K562 (cell line): ENCODE measurements around the gene SGMS1. TPM values are rescaled to one million over a fixed set of nuclear protein-coding genes. Genes with fewer than 3 reads are reported as not detected.

Experiments used
- DNMT1 ChIP-seq: fragments of 450-650 bp; IDR thresholded peaks from 2 replicates; pipeline ENCODE4 v1.6.1; 2016; ENCODE audit warnings: antibody characterized with exemption, mild to moderate bottlenecking
- KAT8 ChIP-seq: fragments of 450-650 bp; IDR thresholded peaks from 2 replicates; pipeline ENCODE4 v1.6.1; 2016; ENCODE audit warnings: low read depth, mild to moderate bottlenecking
- MAZ ChIP-seq, 2 experiments: fragments of 450-650 bp in 1 of 2; sonication (generic) in 1 of 2; formaldehyde crosslinking; IDR thresholded peaks in 1 of 2; conservative IDR thresholded peaks in 1 of 2; 2 replicates each; pipeline versions ENCODE4 v1.4.0 to v1.5.0; 2020; ENCODE audit warnings: mild to moderate bottlenecking in 1 of 2, missing genetic modification reagents in 1 of 2
- NR2F6 ChIP-seq: fragments of 450-650 bp; formaldehyde crosslinking; IDR thresholded peaks from 2 replicates; pipeline ENCODE4 v1.4.0; 2020; ENCODE audit warnings: mild to moderate bottlenecking
- RERE ChIP-seq: sonication (generic); formaldehyde crosslinking; IDR thresholded peaks from 2 replicates; pipeline ENCODE4 v1.8.0; 2023; ENCODE audit warnings: missing genetic modification reagents, mild to moderate bottlenecking, borderline replicate concordance
- RREB1 ChIP-seq: fragments of 250-450 bp; sonication (Bioruptor Pico); IDR thresholded peaks from 2 replicates; pipeline ENCODE4 v1.4.0; 2020
- ZBTB9 ChIP-seq: fragments of 450-650 bp; formaldehyde crosslinking; IDR thresholded peaks from 2 replicates; pipeline ENCODE4 v1.4.0; 2020; ENCODE audit warnings: mild to moderate bottlenecking, moderate library complexity
- ZNF740 ChIP-seq, 3 experiments: fragments of 200-800 bp in 1 of 3; sonication (Bioruptor generic) in 1 of 3; sonication (generic) in 1 of 3; formaldehyde crosslinking in 1 of 3; IDR thresholded peaks; 2 replicates each; pipeline versions ENCODE4 v1.6.1 to v1.8.0; 2016 to 2022; ENCODE audit warnings: mild to moderate bottlenecking in 2 of 3, missing compliant biosample characterization in 2 of 3, missing genetic modification characterization in 2 of 3, missing genetic modification reagents in 1 of 3
- polyA plus RNA-seq, 8 experiments: library from polyadenylated mRNA; depleted of rRNA in 4 of 8; stranded (reverse) in 5 of 8; unstranded in 3 of 8; fragments of >200 nt; fragmentation: Nextera tagmentation in 2 of 8; fragmentation: Illumina TruSeq in 1 of 8; extraction: Ambion mirVana in 2 of 8; extraction: Trizol in 1 of 8; gene quantifications; 2 replicates each; pipeline versions ENCODE4 v1.2.1 to v1.2.3, GENCODE V29; 2011 to 2014; ENCODE audit warnings: inconsistent platforms in 1 of 8, missing spikeins in 1 of 8
- total RNA-seq, 7 experiments: library from RNA; depleted of rRNA in 6 of 7; stranded (reverse); fragments of >200 nt in 6 of 7; fragmentation: Illumina TruSeq in 2 of 7; extraction: Trizol in 2 of 7; gene quantifications; 2 replicates each; pipeline versions ENCODE4 v1.2.1 to v1.2.3, GENCODE V29; 2011 to 2021; ENCODE audit warnings: low replicate concordance in 1 of 7
- TF ChIP-seq, protein P1 (sequence below): fragments of 250-450 bp; sonication (Bioruptor Pico); IDR thresholded peaks from 2 replicates; pipeline ENCODE4 v1.4.0; 2020; ENCODE audit warnings: borderline replicate concordance

SGMS1 gene
- total and polyA plus RNA-seq, 9 of the 15 experiments (the other 6 are each of a cell fraction or from before 2014, with no cell fraction given) = 22.6 to 232 (median 82.2) TPM

DNA sequence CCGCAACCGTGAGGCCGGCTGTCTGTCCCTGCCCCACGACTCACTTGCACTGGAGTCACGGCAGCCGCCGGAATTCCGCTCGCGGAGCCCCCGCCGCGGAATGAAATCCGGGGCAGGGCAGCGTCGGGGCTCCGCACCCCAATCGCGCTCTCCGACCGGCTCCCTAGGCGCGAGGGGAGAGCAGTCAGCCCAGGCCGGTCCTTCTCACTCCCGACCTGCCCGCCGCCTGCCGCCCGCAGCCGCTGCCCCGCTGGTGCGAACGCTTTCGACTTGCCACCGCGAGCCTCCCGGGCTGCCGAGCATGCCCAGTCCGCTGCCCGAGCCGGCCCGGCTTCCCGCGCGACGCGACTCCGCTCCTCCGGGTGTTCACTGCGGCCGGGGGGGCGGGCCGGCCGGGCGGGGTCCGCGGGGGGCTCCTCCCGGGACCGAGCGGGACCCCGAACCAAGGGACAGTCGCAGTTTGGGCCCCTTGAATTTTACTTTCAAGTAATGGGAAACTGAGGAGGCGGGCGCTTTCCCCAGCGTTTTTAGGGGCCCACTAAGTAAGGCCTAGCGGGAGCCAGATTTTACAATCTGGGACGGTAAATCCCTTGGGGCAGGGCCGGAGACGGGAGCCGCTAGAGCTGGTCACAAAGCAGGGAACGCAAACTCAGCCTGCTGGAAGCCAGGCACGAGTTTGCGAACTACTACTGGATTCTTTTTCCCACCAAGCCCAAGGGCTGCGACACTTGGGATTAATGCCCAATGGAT lies at the start of gene SGMS1 (continued):
- TF ChIP-seq RREB1 (CRISPR knock-in tag) (0 out of 2 replicates have a peak, but pooled peaks have one; percentile 25), ZNF740 (CRISPR knock-in tag; IDR thresholded peaks at IDR 0.05) (no peak), ZNF740 (tag; IDR thresholded peaks at IDR 0.05) (peak in 1 of 2 experiments; percentile 29; a peak in 1 of 4 replicates), MAZ (CRISPR knock-in tag; conservative IDR thresholded peaks at IDR 0.05 in 1 of 2, IDR thresholded peaks at IDR 0.05 in 1 of 2) (peak; percentile 61 to 83; a peak in 3 of 4 replicates), KAT8 (no peak), NR2F6 (CRISPR knock-in tag) (0 out of 2 replicates have a peak, but pooled peaks have one; percentile 47), DNMT1 (no peak), ZBTB9 (CRISPR knock-in tag) (peak; percentile 76; the same call in 1 of the 2 replicates), RERE (no peak)
- TF ChIP-seq, protein P1, sequence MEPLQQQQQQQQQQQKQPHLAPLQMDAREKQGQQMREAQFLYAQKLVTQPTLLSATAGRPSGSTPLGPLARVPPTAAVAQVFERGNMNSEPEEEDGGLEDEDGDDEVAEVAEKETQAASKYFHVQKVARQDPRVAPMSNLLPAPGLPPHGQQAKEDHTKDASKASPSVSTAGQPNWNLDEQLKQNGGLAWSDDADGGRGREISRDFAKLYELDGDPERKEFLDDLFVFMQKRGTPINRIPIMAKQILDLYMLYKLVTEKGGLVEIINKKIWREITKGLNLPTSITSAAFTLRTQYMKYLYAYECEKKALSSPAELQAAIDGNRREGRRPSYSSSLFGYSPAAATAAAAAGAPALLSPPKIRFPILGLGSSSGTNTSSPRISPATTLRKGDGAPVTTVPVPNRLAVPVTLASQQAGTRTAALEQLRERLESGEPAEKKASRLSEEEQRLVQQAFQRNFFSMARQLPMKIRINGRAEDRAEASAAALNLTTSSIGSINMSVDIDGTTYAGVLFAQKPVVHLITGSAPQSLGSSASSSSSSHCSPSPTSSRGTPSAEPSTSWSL (CRISPR knock-in tag) = no peak
